Omental fat pad (tissue), 4 donors: ENCODE results near the gene EBI3. TPM values are rescaled to one million over a fixed set of nuclear protein-coding genes. Genes with fewer than 3 reads are reported as not detected.

Source experiments
- ATAC-seq: fragments of 150-250 bp; one replicate; pipeline ENCODE4 v1.9.1; 2016; ENCODE audit warnings: mild to moderate bottlenecking, moderate library complexity; ENCODE audit not compliant: low FRiP score
- DNase-seq: peaks from one replicate; pipeline ENCODE4 v3.0.0-alpha.2; 2019; ENCODE audit warnings: low spot score
- CTCF ChIP-seq, 3 donors: fragments of 450-650 bp; IDR thresholded peaks; one replicate each; pipeline ENCODE4 v1.5.1; 2016 to 2017; ENCODE audit warnings: antibody characterized with exemption in 3 of 3, mild to moderate bottlenecking in 3 of 3, moderate library complexity in 2 of 3
- total RNA-seq, 4 donors: library from RNA; depleted of rRNA; stranded (reverse); fragments of >200 nt; gene quantifications; one replicate each; pipeline ENCODE4 v1.1.0, GENCODE V29; 2016

The EBI3 gene
- total RNA-seq, 4 donors from 2014 or later: 2.2 to 11.4 (median 5.0) TPM

- no peak for TF ChIP-seq CTCF (IDR thresholded peaks at IDR 0.05)
- no peak for DNase-seq
- ATAC-seq: no peak
These were observed 47.9 kb downstream of the EBI3 start for GRCh38 chr19:4277191-4277696.

- ATAC-seq (no peak), DNase-seq (no peak)
- no peak for TF ChIP-seq CTCF (IDR thresholded peaks at IDR 0.05)
These were observed 48.7 kb downstream of the EBI3 start for GRCh38 chr19:4278010-4278409.

GRCh38 chr19:4278419-4279266, 49.3 kb downstream of the EBI3 start, which contains the start of gene SHD:
Gene SHD, plus strand, starts transcription at chr19:4279266. Its CDS starts 798 bp downstream, at chr19:4280064.
- DNase-seq (no peak), ATAC-seq (no peak)
- TF ChIP-seq CTCF (IDR thresholded peaks at IDR 0.05): no peak

GRCh38 chr19:4279267-4279529, 49.9 kb downstream of the EBI3 start:
- DNase-seq (no peak), ATAC-seq (no peak)
- no peak for TF ChIP-seq CTCF (IDR thresholded peaks at IDR 0.05)

- TF ChIP-seq CTCF (IDR thresholded peaks at IDR 0.05): no peak
- ATAC-seq: no peak
- no peak for DNase-seq
These were observed 50.5 kb downstream of the EBI3 start for GRCh38 chr19:4279530-4280422.

GRCh38 chr19:4284176-4284958, 55.0 kb downstream of the EBI3 start:
- DNase-seq (no peak), ATAC-seq (no peak)
- TF ChIP-seq CTCF (IDR thresholded peaks at IDR 0.05): no peak
